Kidney (tissue), 14 donors: ENCODE measurements around the gene AACS. TPM values are rescaled to one million over a fixed set of nuclear protein-coding genes. Genes with fewer than 3 reads are reported as not detected.
A peak's percentile ranks its signal among the peaks of the same experiment; 100 is the strongest.

Experiments used
- DNase-seq, 5 donors: peaks; one replicate each; pipeline ENCODE4 v3.0.0-alpha.2; 2013 to 2020
- FAIRE-seq: peaks from 2 replicates; lab custom pipeline; 2012; peaks lifted over from hg19 to GRCh38; lab: Jason Lieb, UNC
- H3K27ac ChIP-seq, 2 donors: one replicate each; pipeline ENCODE4 v1.7.0; 2013; ENCODE audit warnings: low read depth in 2 of 2, low read length in 2 of 2, inconsistent platforms in 1 of 2
- H3K27me3 ChIP-seq: one replicate; pipeline ENCODE4 v1.7.1; 2013; ENCODE audit warnings: low read length, inconsistent platforms; ENCODE audit not compliant: control insufficient read depth, insufficient read depth
- H3K36me3 ChIP-seq, 3 donors: one replicate each; pipeline versions ENCODE4 v1.7.0 to v1.7.1; 2013; ENCODE audit warnings: low read length in 3 of 3, control low read depth in 1 of 3, inconsistent platforms in 1 of 3; ENCODE audit not compliant: insufficient read depth in 3 of 3, control insufficient read depth in 2 of 3
- H3K4me1 ChIP-seq, 3 donors: one replicate each; pipeline versions ENCODE4 v1.7.0 to v1.7.1; 2013; ENCODE audit warnings: low read length in 3 of 3, inconsistent platforms in 1 of 3, low read depth in 1 of 3; ENCODE audit not compliant: control insufficient read depth in 2 of 3, insufficient read depth in 2 of 3
- H3K4me3 ChIP-seq, 3 donors: one replicate each; pipeline versions ENCODE4 v1.7.0 to v1.8.1; 2013; ENCODE audit warnings: low read length in 3 of 3, control low read depth in 1 of 3, inconsistent platforms in 1 of 3
- H3K9ac ChIP-seq, 3 donors: one replicate each; pipeline versions ENCODE4 v1.7.0 to v1.7.1; 2013; ENCODE audit warnings: low read length in 3 of 3, control low read depth in 1 of 3, inconsistent platforms in 1 of 3
- H3K9me3 ChIP-seq, 3 donors: one replicate each; pipeline versions ENCODE4 v1.7.0 to v1.7.1; 2013; ENCODE audit warnings: low read length in 3 of 3, control low read depth in 1 of 3, inconsistent platforms in 1 of 3; ENCODE audit not compliant: control insufficient read depth in 2 of 3, insufficient read depth in 1 of 3
- intact Hi-C: fragments of 100-400 bp; cut with DNase I; formaldehyde crosslinking; loops from one replicate; pipeline ENCODE4 v1.11.1; 2022
- polyA plus RNA-seq: library from polyadenylated mRNA; stranded (reverse); fragments of 350-450 nt; fragmentation: Illumina TruSeq; extraction: RNeasy Lipid Tissue Mini Kit (QIAGEN cat#74804); gene quantifications from one replicate; pipeline ENCODE4 v1.2.3, GENCODE V29; 2014; ENCODE audit warnings: low read depth, low replicate concordance; ENCODE audit not compliant: insufficient read depth
- total RNA-seq: library from RNA; stranded (reverse); fragmentation: NEBNext Ultra II Directional; extraction: Animal tissue kit (Norgen Biotek cat#: 25700); gene quantifications from one replicate; pipeline ENCODE4 v1.2.1, GENCODE V29; 2021
- TF ChIP-seq, protein P1 (sequence below): IDR thresholded peaks from 3 replicates; pipeline ENCODE4 v1.5.1; 2012; ENCODE audit warnings: mild to moderate bottlenecking, moderate library complexity, borderline replicate concordance; ENCODE audit not compliant: insufficient read depth; ENCODE audit errors: extremely low read depth
- donor health status: control.
- donor health status: control.
- donor health status: control.
- donor health status: control.
- donor health status: control.
- donor health status: DM: yes; HTN: yes; CAD: no.
- donor health status: Normal renal cell carcinoma (clear cell type).

The AACS gene
- total and polyA plus RNA-seq, 2 donors from 2014 or later, result 20.9 TPM

DNA sequence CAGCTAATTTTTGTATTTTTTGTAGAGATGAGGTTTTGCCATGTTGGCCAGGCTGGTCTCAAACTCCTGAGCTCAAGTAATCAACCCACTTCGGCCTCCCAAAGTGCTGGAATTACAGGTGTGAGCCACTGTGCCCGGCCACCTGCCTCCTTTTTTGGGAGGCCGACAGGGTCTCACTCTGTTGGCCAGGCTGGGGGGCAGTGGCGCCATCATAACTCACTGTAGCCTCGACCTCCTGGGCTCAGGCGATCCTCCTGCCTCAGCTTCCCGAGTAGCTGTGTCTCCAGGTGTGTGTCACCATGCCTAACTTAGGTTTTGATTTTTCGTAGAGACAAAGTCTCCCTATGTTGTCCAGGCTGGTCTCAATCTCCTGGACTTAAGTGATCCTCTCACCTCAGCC lies 70.7 kb downstream of the AACS start:
- Histone ChIP-seq H3K4me1 (no peaks in the 10 kb centered on the region), H3K27ac (no peak overlapping the region), H3K9ac (no peak overlapping the region), H3K9me3 (no peaks in the 10 kb centered on the region), H3K4me3 (no peak overlapping the region), H3K36me3 (no peaks in the 10 kb centered on the region), H3K27me3 (no peaks in the 10 kb centered on the region)
- TF ChIP-seq, protein P1, sequence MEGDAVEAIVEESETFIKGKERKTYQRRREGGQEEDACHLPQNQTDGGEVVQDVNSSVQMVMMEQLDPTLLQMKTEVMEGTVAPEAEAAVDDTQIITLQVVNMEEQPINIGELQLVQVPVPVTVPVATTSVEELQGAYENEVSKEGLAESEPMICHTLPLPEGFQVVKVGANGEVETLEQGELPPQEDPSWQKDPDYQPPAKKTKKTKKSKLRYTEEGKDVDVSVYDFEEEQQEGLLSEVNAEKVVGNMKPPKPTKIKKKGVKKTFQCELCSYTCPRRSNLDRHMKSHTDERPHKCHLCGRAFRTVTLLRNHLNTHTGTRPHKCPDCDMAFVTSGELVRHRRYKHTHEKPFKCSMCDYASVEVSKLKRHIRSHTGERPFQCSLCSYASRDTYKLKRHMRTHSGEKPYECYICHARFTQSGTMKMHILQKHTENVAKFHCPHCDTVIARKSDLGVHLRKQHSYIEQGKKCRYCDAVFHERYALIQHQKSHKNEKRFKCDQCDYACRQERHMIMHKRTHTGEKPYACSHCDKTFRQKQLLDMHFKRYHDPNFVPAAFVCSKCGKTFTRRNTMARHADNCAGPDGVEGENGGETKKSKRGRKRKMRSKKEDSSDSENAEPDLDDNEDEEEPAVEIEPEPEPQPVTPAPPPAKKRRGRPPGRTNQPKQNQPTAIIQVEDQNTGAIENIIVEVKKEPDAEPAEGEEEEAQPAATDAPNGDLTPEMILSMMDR, result no peak
- intact Hi-C loops, result no loop called here
- DNase-seq, result no peak
- no peak for FAIRE-seq

DNA sequence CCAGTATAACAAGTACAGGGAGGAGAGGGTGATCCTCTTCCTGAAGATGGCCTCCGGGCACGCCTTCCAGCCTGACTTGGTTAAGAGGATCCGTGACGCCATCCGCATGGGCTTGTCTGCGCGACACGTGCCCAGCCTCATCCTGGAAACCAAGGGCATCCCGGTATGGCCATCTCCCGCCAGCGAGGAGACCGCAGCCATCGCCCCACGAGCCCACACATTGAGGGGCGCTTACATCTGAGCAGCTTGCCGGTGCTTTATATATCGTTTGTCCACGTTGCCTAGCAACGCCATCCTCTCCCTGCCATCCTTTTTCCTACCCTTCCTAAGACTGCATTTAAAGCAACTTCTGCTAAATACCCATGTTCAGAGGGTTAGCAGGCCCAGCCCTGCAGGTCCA lies 71.5 kb downstream of the AACS start:
- Histone ChIP-seq H3K9ac (no peak overlapping the region), H3K27ac (no peak overlapping the region), H3K4me1 (no peaks in the 10 kb centered on the region), H3K4me3 (no peak overlapping the region), H3K9me3 (no peaks in the 10 kb centered on the region), H3K36me3 (no peaks in the 10 kb centered on the region), H3K27me3 (no peaks in the 10 kb centered on the region)
- intact Hi-C loops, result no loop called here
- TF ChIP-seq, protein P1, result no peak
- DNase-seq (no peak), FAIRE-seq (no peak)

DNA sequence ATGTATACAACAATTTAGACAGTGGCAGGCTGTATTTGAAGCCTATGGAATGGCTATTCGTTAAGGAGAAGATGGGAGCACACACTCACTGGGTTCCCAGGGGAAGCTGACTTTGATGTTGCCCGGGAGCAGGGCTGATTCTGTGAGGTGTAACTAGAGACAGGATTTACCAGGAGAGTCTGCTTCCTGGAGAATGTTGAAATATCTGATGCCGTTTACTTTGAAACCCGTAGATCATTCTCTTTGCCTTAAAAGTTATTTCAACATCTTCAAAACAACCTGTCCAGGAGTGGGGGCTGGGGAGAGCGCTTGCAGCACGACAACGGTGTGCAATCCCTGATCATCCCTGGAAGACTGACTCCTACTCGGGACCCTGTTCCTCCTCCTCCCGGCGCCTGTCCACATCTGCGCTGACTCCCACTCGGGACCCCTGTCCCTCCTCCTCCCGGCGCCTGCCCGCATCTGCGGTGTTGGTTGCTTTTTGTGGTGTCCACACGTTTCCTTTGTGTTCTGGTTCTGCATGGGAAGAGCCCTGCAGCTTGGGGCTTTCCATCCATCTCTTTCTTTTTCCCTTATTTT lies 72.6 kb downstream of the AACS start:
- Histone ChIP-seq H3K9ac (no peak overlapping the region), H3K4me3 (no peak overlapping the region), H3K36me3 (no peaks in the 10 kb centered on the region), H3K4me1 (no peaks in the 10 kb centered on the region), H3K27ac (no peak overlapping the region), H3K27me3 (no peaks in the 10 kb centered on the region), H3K9me3 (no peaks in the 10 kb centered on the region)
- intact Hi-C loops, result no loop called here
- FAIRE-seq (no peak), DNase-seq (peak in 3 of 5 donors; percentile 27 to 35 (median 34))
- TF ChIP-seq, protein P1, result no peak
